ENCODE results near the gene DUSP8.

DUSP8 gene

DNA sequence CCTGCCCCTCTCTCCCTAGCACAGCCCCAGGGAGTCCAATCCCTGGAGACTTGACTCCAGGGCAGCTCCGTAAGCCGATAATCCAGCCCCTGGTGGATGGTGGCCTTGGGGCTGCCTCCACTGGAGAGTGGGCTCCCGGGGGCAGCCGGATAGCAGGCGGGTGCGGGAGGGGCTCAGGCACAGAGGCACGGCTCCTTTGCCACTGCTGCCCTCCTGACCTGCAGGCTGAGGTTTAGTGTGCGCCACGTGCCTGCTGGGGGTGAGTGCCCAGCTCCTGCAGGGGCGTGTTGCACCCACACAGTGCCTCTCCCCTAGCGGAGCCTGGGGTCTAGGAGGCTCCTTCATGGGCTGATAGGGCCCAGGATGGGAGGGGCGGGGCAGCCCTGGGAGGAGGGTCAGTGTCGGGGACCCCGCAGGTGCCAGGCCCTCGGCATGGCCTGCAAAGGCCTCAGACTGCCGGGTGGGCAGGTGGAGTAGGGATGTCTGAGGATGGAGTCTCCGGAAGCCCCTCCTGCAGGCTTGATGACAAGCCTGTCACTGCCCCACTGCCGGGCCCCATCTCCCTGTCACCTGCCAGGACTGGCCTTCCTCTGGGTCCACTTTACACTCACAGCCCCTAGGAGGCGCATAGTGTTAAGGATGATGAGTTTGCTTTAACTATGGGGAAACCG is 5.6 kb downstream of the DUSP8 start:
- H3K27me3 ChIP-seq (ENCODE audit: insufficient read depth, poor library complexity, severe bottlenecking), result peaks cover 41% of the 10 kb centered on the region
- TF ChIP-seq SPI1 (IDR thresholded peaks at IDR 0.05; ENCODE audit: borderline replicate concordance, low read depth), result no peak
- TF ChIP-seq POLR2AphosphoS5 (IDR thresholded peaks at IDR 0.05; ENCODE audit: low read depth), result no peak
- TF ChIP-seq GABPA (IDR thresholded peaks at IDR 0.05; ENCODE audit: low read depth), result no peak
- TF ChIP-seq CTCF (IDR thresholded peaks at IDR 0.05; ENCODE audit: insufficient read depth, low read length), result peak; percentile 27
- no peak for TF ChIP-seq REST (IDR thresholded peaks at IDR 0.05; ENCODE audit: insufficient replicate concordance, low read depth)
- no peak for DNase-seq (ENCODE audit: low read depth in 1 of 2, low spot score in 1 of 2)

GRCh38 chr11:1565904-1566247 is 6.2 kb downstream of the DUSP8 start:
- no peak overlapping the region for H3K27ac ChIP-seq (replicated peaks)
- TF ChIP-seq SPI1 (IDR thresholded peaks at IDR 0.05; ENCODE audit: borderline replicate concordance, low read depth), result no peak
- TF ChIP-seq GABPA (IDR thresholded peaks at IDR 0.05; ENCODE audit: low read depth), result no peak
- TF ChIP-seq REST (IDR thresholded peaks at IDR 0.05; ENCODE audit: insufficient replicate concordance, low read depth), result no peak
- no peak for TF ChIP-seq POLR2AphosphoS5 (IDR thresholded peaks at IDR 0.05; ENCODE audit: low read depth)
- TF ChIP-seq CTCF (IDR thresholded peaks at IDR 0.05; ENCODE audit: insufficient read depth, low read length), result no peak
- peaks cover 35% of the 10 kb centered on the region for H3K27me3 ChIP-seq (ENCODE audit: insufficient read depth, poor library complexity, severe bottlenecking)
- no peak for DNase-seq (ENCODE audit: low read depth in 1 of 2, low spot score in 1 of 2)
- no peak overlapping the region for H3K4me3 ChIP-seq (replicated peaks; ENCODE audit: insufficient read depth, low read length)

More for the DNA sequence above, 5.6 kb downstream of the DUSP8 start:
- no peak overlapping the region for H3K4me3 ChIP-seq (replicated peaks; ENCODE audit: insufficient read depth, low read length)
- H3K27ac ChIP-seq (replicated peaks), result no peak overlapping the region

GRCh38 chr11:1565173-1565903 is 6.7 kb downstream of the DUSP8 start:
- H3K4me3 ChIP-seq (replicated peaks; ENCODE audit: insufficient read depth, low read length), result no peak overlapping the region
- H3K27me3 ChIP-seq (ENCODE audit: insufficient read depth, poor library complexity, severe bottlenecking), result peaks cover 32% of the 10 kb centered on the region
- no peak for TF ChIP-seq POLR2AphosphoS5 (IDR thresholded peaks at IDR 0.05; ENCODE audit: low read depth)
- TF ChIP-seq SPI1 (IDR thresholded peaks at IDR 0.05; ENCODE audit: borderline replicate concordance, low read depth), result no peak
- no peak for TF ChIP-seq CTCF (IDR thresholded peaks at IDR 0.05; ENCODE audit: insufficient read depth, low read length)
- TF ChIP-seq REST (IDR thresholded peaks at IDR 0.05; ENCODE audit: insufficient replicate concordance, low read depth), result no peak
- TF ChIP-seq GABPA (IDR thresholded peaks at IDR 0.05; ENCODE audit: low read depth), result no peak
- no peak for DNase-seq (ENCODE audit: low read depth in 1 of 2, low spot score in 1 of 2)
- no peak overlapping the region for H3K27ac ChIP-seq (replicated peaks)
